ENCODE data around the gene REXO5. TPM values are rescaled to one million over a fixed set of nuclear protein-coding genes. Genes with fewer than 3 reads are reported as not detected.
"Not testable (repeated sequence)": the region's sequence is repeated elsewhere in the genome, so short reads cannot be mapped to it uniquely, and the experiment has no call there.

Gene REXO5
- total RNA-seq, 1 experiment from 2014 or later, result 6.7 TPM

DNA sequence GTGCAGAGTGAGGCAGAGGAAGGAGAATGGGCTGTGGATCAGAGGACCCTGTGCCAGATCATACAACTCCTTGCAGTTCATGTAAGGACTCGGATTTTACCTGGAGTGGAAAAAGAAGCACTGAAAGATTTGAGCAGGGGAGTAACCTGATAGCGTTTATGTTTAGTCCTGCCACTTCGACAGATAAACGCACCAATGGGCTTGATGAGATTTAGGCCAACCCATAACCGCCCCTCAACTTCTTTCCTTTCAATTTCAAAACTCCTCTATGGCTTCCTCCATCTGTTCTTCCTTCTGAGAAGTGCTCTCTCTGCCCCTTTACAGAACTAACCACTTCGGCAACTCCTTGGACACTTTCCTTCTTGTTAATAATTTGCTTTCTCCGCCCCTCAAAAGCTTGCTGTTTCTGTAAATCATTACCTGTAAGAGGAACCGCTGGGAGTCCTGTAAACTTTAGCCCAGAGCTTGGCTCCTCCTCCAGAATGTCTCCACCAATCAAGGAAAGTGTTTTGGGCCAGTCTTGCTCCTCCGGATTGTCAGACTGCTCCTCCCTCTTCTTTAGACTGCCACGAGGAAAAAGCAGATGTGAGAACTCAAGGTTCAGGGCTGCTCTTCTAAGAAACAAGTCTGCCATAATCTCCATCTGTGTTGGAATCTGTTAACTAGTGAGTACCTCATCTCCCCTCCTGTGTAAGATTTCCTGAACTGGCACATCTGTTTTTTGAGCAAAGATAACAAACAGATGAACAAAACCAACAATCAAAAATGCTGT, 42.7 kb upstream of the REXO5 start, which contains the start of gene ACSM3:
ACSM3 (plus strand) TSS at position 554 of the 772 bp plus-strand sequence. CDS start 6,021 bp downstream, outside the sequence.
- H3K56ac ChIP-seq (ENCODE audit: insufficient read length, low read depth, low read length), result no peak within 1 kb of the TSS
- H3K23me2 ChIP-seq (ENCODE audit: insufficient read length, low read depth, low read length, poor library complexity, severe bottlenecking), result no peaks in the 10 kb centered on the region
- H3K27ac ChIP-seq (ENCODE audit: insufficient read length, low read depth, low read length), result no peak within 1 kb of the TSS
- peak within 1 kb of the TSS; percentile 69 for H2AFZ ChIP-seq (ENCODE audit: low read length)
- no peak within 1 kb of the TSS for H4K5ac ChIP-seq (ENCODE audit: insufficient read length, low read depth, low read length)
- no peak within 1 kb of the TSS for H3K4ac ChIP-seq (ENCODE audit: low read depth, low read length)
- H3K4me3 Mint-ChIP-seq, result peak within 1 kb of the TSS; percentile 69 to 73
- no peaks in the 10 kb centered on the region for H3K79me1 ChIP-seq (ENCODE audit: insufficient read depth, low read depth, low read length, poor library complexity, severe bottlenecking)
- H2BK5ac ChIP-seq (ENCODE audit: insufficient read length, low read length), result no peak within 1 kb of the TSS
- H3K4me2 ChIP-seq (ENCODE audit: insufficient read depth, insufficient read length, low read length), result peak within 1 kb of the TSS; percentile 46
- H3K27ac Mint-ChIP-seq, result peak within 1 kb of the TSS; percentile 5 to 83 (median 53); a peak in 4 of 7 replicates
- H2BK120ac ChIP-seq (ENCODE audit: low read depth, low read length, poor library complexity, severe bottlenecking), result no peak within 1 kb of the TSS
- H2BK12ac ChIP-seq (ENCODE audit: insufficient read length, low read depth, low read length), result no peak within 1 kb of the TSS
- no peak for TF ChIP-seq CTCF (conservative IDR thresholded peaks at IDR 0.05)
- no peak within 1 kb of the TSS for H3K23ac ChIP-seq (ENCODE audit: insufficient read length, low read depth, low read length)
- peaks cover 0 to 10% (median 0%) of the 10 kb centered on the region in 3 experiments; a peak in 1 of 7 replicates for H3K36me3 Mint-ChIP-seq (ENCODE audit: insufficient read depth in 1 of 3, low read depth in 3 of 3)
- H2AK5ac ChIP-seq (ENCODE audit: insufficient read length, low read length), result no peak within 1 kb of the TSS
- H3K27me3 ChIP-seq (ENCODE audit: insufficient read depth, low read length), result no peaks in the 10 kb centered on the region
- peaks cover 16 to 18% of the 10 kb centered on the region in 2 experiments for H3K4me1 Mint-ChIP-seq
- no peak within 1 kb of the TSS for H3K14ac ChIP-seq (ENCODE audit: insufficient read depth, low read length)
- H3K18ac ChIP-seq (ENCODE audit: insufficient read length, low read depth, low read length), result no peak within 1 kb of the TSS
- no peak within 1 kb of the TSS for H2BK20ac ChIP-seq (ENCODE audit: low read depth, low read length, poor library complexity, severe bottlenecking)
- peak; percentile 85 for DNase-seq
- no peak within 1 kb of the TSS; the same call in 1 of the 2 replicates for H2BK15ac ChIP-seq (ENCODE audit: low read depth, low read length)
- H3K9me3 ChIP-seq (ENCODE audit: control insufficient read depth, low read depth, low read length), result no peaks in the 10 kb centered on the region
- H4K91ac ChIP-seq (ENCODE audit: insufficient read length, low read depth, low read length), result no peak within 1 kb of the TSS
- peaks cover 5% of the 10 kb centered on the region for H3K27me3 Mint-ChIP-seq (ENCODE audit: low read depth)
- no peak within 1 kb of the TSS for H3T11ph ChIP-seq (ENCODE audit: low read length)
- no peaks in the 10 kb centered on the region for H3K4me1 ChIP-seq (ENCODE audit: insufficient read depth, low read length)
- peaks cover 10 to 12% of the 10 kb centered on the region in 2 experiments for H3K9me3 Mint-ChIP-seq
- no CpG with 5 or more reads among the region's 10 CpGs for WGBS (ENCODE audit: extremely low coverage, insufficient read length, low lambda C conversion rate)
- H4K20me1 ChIP-seq (ENCODE audit: control insufficient read depth, insufficient read depth, insufficient read length), result no peaks in the 10 kb centered on the region
- no peak within 1 kb of the TSS for H4K8ac ChIP-seq (replicated peaks; ENCODE audit: insufficient read length, low read depth, low read length)
- peak within 1 kb of the TSS; percentile 55 for H3K9ac ChIP-seq (ENCODE audit: extremely low read depth, insufficient read length, low read length)
- no peaks in the 10 kb centered on the region for H3K79me2 ChIP-seq (ENCODE audit: insufficient read depth, low read length)

DNA sequence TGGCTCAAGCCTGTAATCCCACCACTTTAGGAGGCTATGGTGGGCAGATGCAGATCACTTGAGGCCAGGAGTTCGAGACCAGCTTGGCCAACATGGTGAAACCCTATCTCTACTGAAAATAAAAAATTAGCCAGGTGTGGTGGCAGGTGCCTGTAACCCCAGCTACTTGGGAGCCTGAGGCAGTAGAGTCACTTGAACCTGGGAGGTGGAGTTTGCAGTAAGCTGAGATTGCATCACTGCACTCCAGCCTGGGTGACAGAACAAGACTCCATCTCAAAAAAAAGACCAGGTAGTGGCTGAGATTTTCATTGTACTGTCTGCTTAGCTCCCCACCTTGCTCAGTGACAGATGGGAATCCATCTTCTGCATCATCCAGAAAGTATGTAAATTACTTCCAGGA, 41.9 kb upstream of the REXO5 start:
- not testable (repeated sequence) for H2BK20ac ChIP-seq (ENCODE audit: low read depth, low read length, poor library complexity, severe bottlenecking); H3K4me3 Mint-ChIP-seq; DNase-seq; H3K23ac ChIP-seq (ENCODE audit: insufficient read length, low read depth, low read length); H3K27me3 ChIP-seq (ENCODE audit: insufficient read depth, low read length); H3K4ac ChIP-seq (ENCODE audit: low read depth, low read length); H3K79me1 ChIP-seq (ENCODE audit: insufficient read depth, low read depth, low read length, poor library complexity, severe bottlenecking); H3K23me2 ChIP-seq (ENCODE audit: insufficient read length, low read depth, low read length, poor library complexity, severe bottlenecking); H3K79me2 ChIP-seq (ENCODE audit: insufficient read depth, low read length); H4K20me1 ChIP-seq (ENCODE audit: control insufficient read depth, insufficient read depth, insufficient read length); H3K4me1 ChIP-seq (ENCODE audit: insufficient read depth, low read length); H3K9ac ChIP-seq (ENCODE audit: extremely low read depth, insufficient read length, low read length); H2BK12ac ChIP-seq (ENCODE audit: insufficient read length, low read depth, low read length); H2AFZ ChIP-seq (ENCODE audit: low read length); H3K18ac ChIP-seq (ENCODE audit: insufficient read length, low read depth, low read length); H3K27ac Mint-ChIP-seq; H3K27ac ChIP-seq (ENCODE audit: insufficient read length, low read depth, low read length); H4K8ac ChIP-seq (replicated peaks; ENCODE audit: insufficient read length, low read depth, low read length); H3K9me3 ChIP-seq (ENCODE audit: control insufficient read depth, low read depth, low read length); H3K14ac ChIP-seq (ENCODE audit: insufficient read depth, low read length); H3K4me2 ChIP-seq (ENCODE audit: insufficient read depth, insufficient read length, low read length); H2BK120ac ChIP-seq (ENCODE audit: low read depth, low read length, poor library complexity, severe bottlenecking); H2AK5ac ChIP-seq (ENCODE audit: insufficient read length, low read length); H3K56ac ChIP-seq (ENCODE audit: insufficient read length, low read depth, low read length); H4K5ac ChIP-seq (ENCODE audit: insufficient read length, low read depth, low read length); H3T11ph ChIP-seq (ENCODE audit: low read length); H2BK5ac ChIP-seq (ENCODE audit: insufficient read length, low read length); H4K91ac ChIP-seq (ENCODE audit: insufficient read length, low read depth, low read length); H2BK15ac ChIP-seq (ENCODE audit: low read depth, low read length); H3K27me3 Mint-ChIP-seq (ENCODE audit: low read depth); H3K36me3 Mint-ChIP-seq (ENCODE audit: insufficient read depth in 1 of 3, low read depth in 3 of 3)
- H3K9me3 Mint-ChIP-seq, result peaks cover 10 to 12% of the 10 kb centered on the region in 2 experiments
- no CpG with 5 or more reads among the region's 1 CpG for WGBS (ENCODE audit: extremely low coverage, insufficient read length, low lambda C conversion rate)
- peaks cover 16 to 18% of the 10 kb centered on the region in 2 experiments for H3K4me1 Mint-ChIP-seq

Measured in H9 (cell line).